GM12892 (cell line): ENCODE data around the gene PDCD1LG2.
A peak's percentile ranks its signal among the peaks of the same experiment; 100 is the strongest.

Experiments
- DNase-seq: peaks from one replicate; pipeline ENCODE4 v3.0.0; 2011; ENCODE audit not compliant: insufficient read length
- FAIRE-seq: peaks from 2 replicates; lab custom pipeline; 2011; peaks lifted over from hg19 to GRCh38; lab: Jason Lieb, UNC
- POLR2A ChIP-seq: IDR thresholded peaks from 2 replicates; pipeline ENCODE4 v1.6.1; 2011; ENCODE audit warnings: low read depth, low read length, control low read depth
- POLR2AphosphoS5 ChIP-seq: IDR thresholded peaks from 2 replicates; pipeline ENCODE4 v1.6.1; 2011; ENCODE audit warnings: low read depth, low read length, control low read depth
- TAF1 ChIP-seq: IDR thresholded peaks from 2 replicates; pipeline ENCODE4 v1.6.1; 2011; ENCODE audit warnings: low read depth, mild to moderate bottlenecking, control low read depth, low read length, borderline replicate concordance

The PDCD1LG2 gene

DNA sequence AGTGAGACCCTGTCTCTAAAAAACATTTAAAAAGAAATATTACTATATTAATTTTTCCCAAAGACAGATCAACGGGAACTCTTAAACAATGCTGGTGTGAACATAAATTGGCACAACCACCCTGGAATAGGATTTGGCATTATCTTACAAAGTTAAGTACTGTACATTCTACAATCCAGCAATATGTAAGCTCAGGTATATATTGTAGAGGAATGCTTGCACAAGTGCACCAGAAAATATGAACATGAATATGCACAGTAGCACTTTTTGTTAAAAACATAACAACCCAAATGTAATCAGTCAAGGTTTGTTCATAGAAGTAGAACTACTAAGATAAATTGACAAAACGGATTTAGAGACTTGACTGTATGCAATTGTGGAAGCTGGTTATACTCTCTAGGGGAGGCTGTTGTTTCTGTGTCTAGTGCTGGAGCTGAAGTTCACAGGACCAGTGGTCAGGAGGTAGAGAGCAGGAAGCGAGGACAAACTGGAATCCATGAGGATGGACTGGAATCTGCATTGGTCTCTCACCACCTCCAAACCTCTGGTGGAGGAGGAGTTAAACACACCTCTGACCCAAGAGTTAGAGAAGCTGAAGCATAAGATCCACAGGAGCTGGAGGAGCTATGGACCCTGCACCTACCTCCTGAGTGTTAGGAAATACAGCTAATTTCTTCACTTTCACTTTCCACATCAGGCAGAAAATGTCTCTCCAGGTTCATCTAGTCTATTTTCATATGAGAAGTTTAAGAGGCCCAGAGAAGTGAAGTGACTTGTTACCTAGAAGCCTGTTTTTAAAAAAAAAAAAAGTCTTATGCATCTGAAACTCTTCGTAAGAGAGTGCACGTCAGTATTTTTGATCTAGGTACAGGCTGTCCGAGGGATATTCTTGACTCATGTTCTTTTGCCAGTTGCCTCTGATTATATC, 98.2 kb downstream of the PDCD1LG2 start:
- FAIRE-seq (peak; percentile 91), DNase-seq (no peak)
- TF ChIP-seq POLR2AphosphoS5: 0 out of 2 replicates have a peak, but pooled peaks have one; percentile 24
- TF ChIP-seq TAF1: no peak

DNA sequence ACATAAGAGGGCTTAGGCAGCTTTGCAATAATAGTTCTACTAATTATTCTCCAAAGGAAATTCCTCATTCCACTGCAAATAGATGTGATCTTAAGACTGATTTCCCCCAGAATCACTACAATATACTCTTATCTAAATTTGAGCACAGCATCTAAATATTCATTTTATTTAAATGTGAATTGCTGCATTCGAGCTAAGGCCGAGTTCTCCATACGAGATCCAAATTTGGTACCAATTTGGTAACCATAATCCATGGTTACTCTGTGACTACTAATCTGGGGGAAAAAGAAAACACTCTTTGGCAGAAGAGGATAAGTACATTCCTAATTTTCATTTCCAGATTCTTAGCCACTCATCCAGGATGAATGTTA, 98.9 kb downstream of the PDCD1LG2 start:
- FAIRE-seq (no peak), DNase-seq (no peak)
- no peak for TF ChIP-seq TAF1
- TF ChIP-seq POLR2AphosphoS5: no peak
- TF ChIP-seq POLR2A: no peak

DNA sequence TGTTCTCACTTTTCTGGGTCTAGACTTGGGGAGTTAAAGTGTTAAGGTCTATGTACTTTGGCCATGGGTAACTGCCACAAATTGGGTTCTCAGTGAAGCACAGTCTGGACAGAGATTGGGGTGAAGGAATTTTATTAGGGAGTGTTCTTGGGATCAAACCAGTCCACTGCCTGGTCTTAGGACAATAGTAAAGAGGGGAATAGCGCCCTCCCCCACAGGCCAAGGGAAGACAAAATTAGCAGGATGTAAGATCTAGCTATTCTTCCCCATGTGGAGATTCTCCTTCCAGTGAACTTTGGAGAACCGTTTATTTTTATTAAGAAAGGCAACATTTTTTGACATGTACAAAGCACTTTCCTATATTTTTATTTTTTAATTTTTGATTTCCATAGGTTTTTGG, 100.2 kb downstream of the PDCD1LG2 start:
- FAIRE-seq (peak; percentile 54), DNase-seq (no peak)
- TF ChIP-seq POLR2AphosphoS5 (no peak), TAF1 (no peak), POLR2A (no peak)

GRCh38 chr9:5611321-5612184, 101.2 kb downstream of the PDCD1LG2 start:
- DNase-seq (no peak), FAIRE-seq (no peak)
- TF ChIP-seq POLR2A (no peak), POLR2AphosphoS5 (no peak), TAF1 (no peak)

DNA sequence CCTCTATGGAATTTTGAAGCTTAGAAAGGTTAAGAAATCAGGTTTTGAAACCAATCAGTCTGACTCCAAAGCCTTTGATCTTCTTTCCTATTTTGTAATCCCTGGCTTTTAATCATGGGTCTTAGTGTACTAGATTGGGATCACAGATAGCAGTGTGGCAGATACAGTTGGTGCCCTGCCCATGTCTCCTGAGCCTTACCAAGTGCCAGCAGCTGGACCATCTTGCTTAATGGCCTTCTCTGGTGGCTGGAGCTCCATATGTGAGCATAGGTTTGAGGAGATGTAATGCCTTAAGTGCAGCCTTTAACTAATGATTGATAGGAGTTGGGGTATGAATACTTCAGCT, 101.8 kb downstream of the PDCD1LG2 start:
- TF ChIP-seq POLR2A (no peak), TAF1 (no peak), POLR2AphosphoS5 (no peak)
- no peak for FAIRE-seq
- no peak for DNase-seq

DNA sequence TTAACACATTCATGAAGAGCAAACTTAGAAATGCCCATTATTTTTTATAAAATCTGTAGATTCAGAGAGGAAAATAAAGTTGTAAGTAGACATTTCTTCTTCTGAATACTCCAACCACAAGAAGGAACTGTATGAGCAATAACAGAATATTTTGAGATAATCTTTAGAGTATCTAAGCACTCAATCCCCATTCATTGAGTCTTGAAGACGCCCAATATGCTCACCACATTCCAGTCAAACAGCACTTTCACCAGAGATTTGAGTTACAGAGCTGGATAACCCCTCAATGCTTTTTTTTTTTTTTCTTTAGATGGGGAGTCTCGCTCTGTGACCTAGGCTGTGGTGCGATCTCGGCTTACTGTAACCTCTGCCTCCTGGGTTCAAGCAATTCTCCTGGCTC, 103.9 kb downstream of the PDCD1LG2 start:
- no peak for FAIRE-seq
- TF ChIP-seq TAF1 (no peak), POLR2AphosphoS5 (no peak), POLR2A (no peak)
- DNase-seq: no peak

DNA sequence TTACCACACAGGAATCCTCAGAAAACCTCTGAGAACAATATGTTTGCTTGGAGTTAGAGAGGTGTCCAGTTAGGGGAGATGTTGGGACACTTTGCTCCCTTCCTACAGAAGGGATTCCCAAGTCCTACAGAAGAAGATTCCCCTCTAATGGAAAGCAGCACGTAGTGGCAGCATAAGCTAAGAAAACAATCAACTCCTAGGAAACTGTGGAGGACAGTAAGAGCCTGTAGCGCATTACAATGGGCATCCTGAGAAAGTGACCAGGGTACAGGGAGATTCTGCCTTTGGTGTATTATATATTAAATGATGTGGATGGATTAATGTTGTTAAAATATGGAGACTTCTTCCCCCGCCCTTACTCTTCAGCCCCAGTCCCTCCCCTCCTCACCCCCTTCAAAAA, 104.7 kb downstream of the PDCD1LG2 start:
- TF ChIP-seq TAF1: no peak
- no peak for TF ChIP-seq POLR2AphosphoS5
- no peak for DNase-seq
- FAIRE-seq: no peak

DNA sequence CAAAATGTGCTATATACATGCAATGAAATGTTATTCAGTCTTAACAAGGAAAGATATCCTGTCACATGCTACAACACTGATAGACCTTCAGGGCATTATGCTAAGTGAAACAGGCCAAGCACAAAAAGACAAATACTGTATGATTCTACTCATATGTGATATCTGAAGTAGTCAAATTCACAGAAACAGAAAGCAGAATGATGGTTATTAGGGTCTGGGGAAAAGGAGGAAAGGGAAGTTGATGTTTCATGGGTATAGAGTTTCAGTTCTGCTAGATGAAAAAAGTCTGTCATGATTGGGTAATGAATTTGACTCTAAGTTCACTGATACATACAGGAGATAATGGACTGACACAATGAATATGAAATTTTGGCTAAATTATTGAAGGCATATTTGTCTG, 107.4 kb downstream of the PDCD1LG2 start:
- TF ChIP-seq TAF1: no peak
- TF ChIP-seq POLR2AphosphoS5: no peak
- no peak for TF ChIP-seq POLR2A
- peak; percentile 88 for FAIRE-seq
- DNase-seq: peak; percentile 25

GRCh38 chr9:5620494-5620893, 110.2 kb downstream of the PDCD1LG2 start:
- FAIRE-seq (peak; percentile 50), DNase-seq (no peak)
- no peak for TF ChIP-seq POLR2AphosphoS5
- TF ChIP-seq TAF1: no peak
- no peak for TF ChIP-seq POLR2A
